Measurements from ENCODE around the gene EFL1. TPM values are rescaled to one million over a fixed set of nuclear protein-coding genes. Genes with fewer than 3 reads are reported as not detected.

Gene EFL1
- total and polyA plus RNA-seq, 2 donors (not counting 3 experiments of a cell fraction or from before 2014, with no cell fraction given), result 6.6 to 21.9 TPM

DNA sequence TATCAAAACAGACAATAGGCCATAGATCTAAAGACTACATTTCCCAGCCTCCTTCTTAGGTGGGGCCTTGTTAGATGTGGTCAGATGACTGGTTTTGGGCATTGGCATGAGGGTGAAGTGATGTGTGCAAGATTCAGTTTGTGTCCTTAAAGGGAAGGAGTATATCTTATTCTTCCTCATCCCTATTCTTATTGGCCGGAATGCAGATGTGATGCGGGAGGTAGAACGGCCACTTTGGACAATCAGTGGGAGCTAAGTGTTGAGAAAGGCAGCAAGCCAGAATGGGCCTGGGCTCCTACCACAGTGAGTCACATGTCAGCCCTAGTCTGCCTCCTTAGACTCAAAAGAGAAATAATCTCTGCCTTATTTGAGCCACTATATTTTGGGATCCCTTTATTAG lies 126.9 kb downstream of the EFL1 start:
- Histone ChIP-seq H2AFZ (ENCODE audit: low read depth, low read length) (no peak overlapping the region), H3K9me3 (replicated peaks; ENCODE audit: control insufficient read depth, insufficient read depth, low read length) (no peaks in the 10 kb centered on the region), H3K4me3 (replicated peaks in 1 of 3; ENCODE audit: insufficient read depth in 1 of 3, low read depth in 1 of 3, low read length in 3 of 3) (no peak overlapping the region), H3K9ac (replicated peaks; ENCODE audit: extremely low read depth, insufficient read depth, low read length) (no peak overlapping the region), H4K20me1 (replicated peaks; ENCODE audit: control insufficient read depth, extremely low read depth, insufficient read depth, low read length) (no peaks in the 10 kb centered on the region), H3K79me2 (ENCODE audit: control insufficient read depth, insufficient read depth, low read length) (no peaks in the 10 kb centered on the region), H3K9me1 (replicated peaks; ENCODE audit: control insufficient read depth, extremely low read depth, insufficient read depth, low read length) (no peaks in the 10 kb centered on the region), H3K27ac (ENCODE audit: insufficient read depth, low read depth, low read length) (no peak overlapping the region), H3K4me1 (ENCODE audit: control insufficient read depth, extremely low read depth, insufficient read depth, low read length) (peaks cover 10% of the 10 kb centered on the region), H3K4me2 (ENCODE audit: insufficient read depth, low read length) (no peak overlapping the region), H3K36me3 (ENCODE audit: control insufficient read depth in 2 of 2, extremely low read depth in 1 of 2, insufficient read depth in 2 of 2, low read length in 2 of 2) (peaks cover 4 to 8% of the 10 kb centered on the region in 2 experiments), H3K27me3 (ENCODE audit: control insufficient read depth in 2 of 2, insufficient read depth in 2 of 2, low read length in 2 of 2) (no peaks in the 10 kb centered on the region)
- CTCF ChIA-PET, result interaction anchor here (1.5 to 5.2 kb wide), 2 partner anchors 18 to 27 kb away, joined by 3 to 29 read pairs; no protein-coding TSS in a partner anchor
- no peak for TF ChIP-seq MYC (IDR thresholded peaks at IDR 0.05; ENCODE audit: low read depth, low read length)
- no peak for TF ChIP-seq EZH2 (IDR thresholded peaks at IDR 0.05; ENCODE audit: borderline replicate concordance, low read depth, low read length, severe bottlenecking)
- TF ChIP-seq POLR2AphosphoS5 (IDR thresholded peaks at IDR 0.05; ENCODE audit: insufficient read depth, low read depth, low read length), result no peak
- TF ChIP-seq GATA2 (IDR thresholded peaks at IDR 0.05; ENCODE audit: insufficient read depth, insufficient read length, low read depth, low read length), result no peak
- no peak for TF ChIP-seq JUN (IDR thresholded peaks at IDR 0.05; ENCODE audit: borderline replicate concordance, insufficient read depth, insufficient read length, low read depth)
- TF ChIP-seq, protein P1, sequence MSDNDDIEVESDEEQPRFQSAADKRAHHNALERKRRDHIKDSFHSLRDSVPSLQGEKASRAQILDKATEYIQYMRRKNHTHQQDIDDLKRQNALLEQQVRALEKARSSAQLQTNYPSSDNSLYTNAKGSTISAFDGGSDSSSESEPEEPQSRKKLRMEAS (IDR thresholded peaks at IDR 0.05; ENCODE audit: insufficient read depth, insufficient read length), result no peak
- DNase-seq (ENCODE audit: low read depth, low spot score), result no peak
- FAIRE-seq, result no peak
- intact Hi-C loops (cut with micrococcal nuclease), result no loop called here
- POLR2A ChIA-PET, result no interaction called here
- dilution Hi-C loops (cut with MboI; ENCODE audit: extremely low pct_ligation_motif_present, low sequenced_read_pairs), result no loop called here
- BruUV-seq (replicated peaks), result no TSS peak

DNA sequence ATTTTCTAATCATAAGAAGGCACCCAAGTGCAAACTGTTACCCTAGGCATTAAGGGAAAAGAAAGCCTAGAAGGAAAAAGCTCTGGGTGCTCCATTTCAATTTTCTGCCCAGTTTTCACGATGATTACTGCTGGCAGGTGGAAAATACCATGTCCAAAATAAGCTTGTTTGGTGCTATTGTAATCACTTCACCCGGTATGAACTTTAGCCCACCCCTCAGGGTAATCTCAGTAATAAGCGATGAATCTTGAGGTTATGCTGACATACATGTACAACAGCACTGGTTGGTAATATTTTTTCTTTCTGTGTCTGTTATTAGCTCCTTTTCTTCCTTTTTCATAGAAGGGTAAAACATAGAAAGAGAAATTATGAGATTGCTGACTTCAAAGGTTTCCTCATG lies 128.1 kb downstream of the EFL1 start:
- no peak overlapping the region for H3K9ac ChIP-seq (replicated peaks; ENCODE audit: extremely low read depth, insufficient read depth, low read length)
- FAIRE-seq (no peak), DNase-seq (ENCODE audit: low read depth, low spot score) (no peak)
- H3K36me3 ChIP-seq (ENCODE audit: control insufficient read depth in 2 of 2, extremely low read depth in 1 of 2, insufficient read depth in 2 of 2, low read length in 2 of 2), result peaks cover 4 to 8% of the 10 kb centered on the region in 2 experiments
- H3K4me3 ChIP-seq (replicated peaks in 1 of 3; ENCODE audit: insufficient read depth in 1 of 3, low read depth in 1 of 3, low read length in 3 of 3), result no peak overlapping the region
- no peak for TF ChIP-seq JUN (IDR thresholded peaks at IDR 0.05; ENCODE audit: borderline replicate concordance, insufficient read depth, insufficient read length, low read depth)
- TF ChIP-seq EZH2 (IDR thresholded peaks at IDR 0.05; ENCODE audit: borderline replicate concordance, low read depth, low read length, severe bottlenecking), result no peak
- no peak for TF ChIP-seq FOS (IDR thresholded peaks at IDR 0.05; ENCODE audit: borderline replicate concordance, insufficient read depth, low read length)
- TF ChIP-seq, protein P1 (IDR thresholded peaks at IDR 0.05; ENCODE audit: insufficient read depth, insufficient read length), result no peak
- TF ChIP-seq, protein P2, sequence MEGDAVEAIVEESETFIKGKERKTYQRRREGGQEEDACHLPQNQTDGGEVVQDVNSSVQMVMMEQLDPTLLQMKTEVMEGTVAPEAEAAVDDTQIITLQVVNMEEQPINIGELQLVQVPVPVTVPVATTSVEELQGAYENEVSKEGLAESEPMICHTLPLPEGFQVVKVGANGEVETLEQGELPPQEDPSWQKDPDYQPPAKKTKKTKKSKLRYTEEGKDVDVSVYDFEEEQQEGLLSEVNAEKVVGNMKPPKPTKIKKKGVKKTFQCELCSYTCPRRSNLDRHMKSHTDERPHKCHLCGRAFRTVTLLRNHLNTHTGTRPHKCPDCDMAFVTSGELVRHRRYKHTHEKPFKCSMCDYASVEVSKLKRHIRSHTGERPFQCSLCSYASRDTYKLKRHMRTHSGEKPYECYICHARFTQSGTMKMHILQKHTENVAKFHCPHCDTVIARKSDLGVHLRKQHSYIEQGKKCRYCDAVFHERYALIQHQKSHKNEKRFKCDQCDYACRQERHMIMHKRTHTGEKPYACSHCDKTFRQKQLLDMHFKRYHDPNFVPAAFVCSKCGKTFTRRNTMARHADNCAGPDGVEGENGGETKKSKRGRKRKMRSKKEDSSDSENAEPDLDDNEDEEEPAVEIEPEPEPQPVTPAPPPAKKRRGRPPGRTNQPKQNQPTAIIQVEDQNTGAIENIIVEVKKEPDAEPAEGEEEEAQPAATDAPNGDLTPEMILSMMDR (IDR thresholded peaks at IDR 0.05; ENCODE audit: extremely low read depth in 1 of 2, insufficient read depth in 1 of 2, low read depth in 1 of 2, low read length in 2 of 2), result no peak
- no peak for TF ChIP-seq GATA2 (IDR thresholded peaks at IDR 0.05; ENCODE audit: insufficient read depth, insufficient read length, low read depth, low read length)
- TF ChIP-seq MYC (IDR thresholded peaks at IDR 0.05; ENCODE audit: low read depth, low read length), result no peak
- no peak for TF ChIP-seq POLR2AphosphoS5 (IDR thresholded peaks at IDR 0.05; ENCODE audit: insufficient read depth, low read depth, low read length)
- no peak for TF ChIP-seq POLR2A (IDR thresholded peaks at IDR 0.05; ENCODE audit: low read depth, low read length)
- H4K20me1 ChIP-seq (replicated peaks; ENCODE audit: control insufficient read depth, extremely low read depth, insufficient read depth, low read length), result no peaks in the 10 kb centered on the region
- H3K4me1 ChIP-seq (ENCODE audit: control insufficient read depth, extremely low read depth, insufficient read depth, low read length), result peaks cover 1% of the 10 kb centered on the region
- H3K4me2 ChIP-seq (ENCODE audit: insufficient read depth, low read length), result no peak overlapping the region
- H3K9me1 ChIP-seq (replicated peaks; ENCODE audit: control insufficient read depth, extremely low read depth, insufficient read depth, low read length), result no peaks in the 10 kb centered on the region
- ChIA-PET CTCF (interaction anchor here (1.5 to 5.2 kb wide), 2 partner anchors 19 to 26 kb away, joined by 3 to 29 read pairs; no protein-coding TSS in a partner anchor), POLR2A (no interaction called here)
- dilution Hi-C loops (cut with MboI; ENCODE audit: extremely low pct_ligation_motif_present, low sequenced_read_pairs) (no loop called here), intact Hi-C loops (cut with micrococcal nuclease) (no loop called here)
- no peak overlapping the region for H2AFZ ChIP-seq (ENCODE audit: low read depth, low read length)
- H3K9me3 ChIP-seq (replicated peaks; ENCODE audit: control insufficient read depth, insufficient read depth, low read length), result no peaks in the 10 kb centered on the region
- BruUV-seq (replicated peaks), result no TSS peak
- H3K27ac ChIP-seq (ENCODE audit: insufficient read depth, low read depth, low read length), result no peak overlapping the region
- H3K27me3 ChIP-seq (ENCODE audit: control insufficient read depth in 2 of 2, insufficient read depth in 2 of 2, low read length in 2 of 2), result no peaks in the 10 kb centered on the region
- H3K79me2 ChIP-seq (ENCODE audit: control insufficient read depth, insufficient read depth, low read length), result no peaks in the 10 kb centered on the region

All from endothelial cell of umbilical vein (primary cell).